ENCODE results near the gene RAB11FIP4.
A peak's percentile ranks its signal among the peaks of the same experiment; 100 is the strongest.

RAB11FIP4 gene

DNA sequence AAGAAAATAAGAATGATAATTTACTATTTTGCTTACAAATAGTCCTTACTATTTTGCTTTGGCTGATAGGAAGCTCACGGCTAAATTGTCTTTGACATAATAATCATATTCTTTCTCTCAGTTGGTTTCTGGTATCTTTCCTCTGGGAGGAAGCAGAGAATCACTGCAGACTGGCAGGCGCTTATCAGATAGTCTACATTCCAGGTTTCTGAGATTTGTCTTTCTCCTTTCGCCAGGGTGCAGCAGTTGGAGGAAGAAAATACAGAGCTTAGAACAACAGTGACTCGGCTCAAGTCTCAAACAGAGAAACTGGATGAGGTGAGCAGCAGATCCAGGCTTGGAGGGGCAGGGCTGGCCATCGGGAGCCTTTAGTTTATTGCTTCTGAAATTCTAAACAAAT is 136.1 kb downstream of the RAB11FIP4 start:
- no peak for DNase-seq

DNA sequence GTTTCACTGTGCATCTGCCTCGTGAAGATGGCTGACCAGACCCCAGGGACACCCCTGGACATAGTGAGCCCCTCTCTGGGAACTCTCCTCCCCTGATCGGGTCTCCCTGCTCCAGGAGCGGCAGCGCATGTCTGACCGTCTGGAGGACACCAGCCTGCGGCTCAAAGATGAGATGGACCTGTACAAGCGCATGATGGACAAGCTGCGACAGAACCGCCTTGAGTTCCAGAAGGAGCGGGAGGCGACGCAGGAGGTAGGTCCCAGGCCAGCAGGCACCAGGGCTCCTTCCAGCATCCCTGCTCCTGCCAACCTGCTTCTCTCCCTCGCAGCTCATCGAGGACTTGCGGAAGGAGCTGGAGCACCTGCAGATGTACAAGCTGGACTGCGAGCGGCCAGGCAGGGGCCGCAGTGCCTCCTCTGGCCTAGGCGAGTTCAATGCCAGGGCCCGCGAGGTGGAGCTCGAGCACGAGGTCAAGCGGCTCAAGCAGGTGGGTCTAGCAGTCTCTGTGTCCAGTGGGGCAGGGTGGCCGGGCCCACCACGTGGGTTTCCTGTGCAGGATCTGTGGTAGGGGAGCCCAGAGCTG is 136.9 kb downstream of the RAB11FIP4 start:
- no peak for DNase-seq

GRCh38 chr17:31529841-31530251 is 138.4 kb downstream of the RAB11FIP4 start:
- no peak for DNase-seq

DNA sequence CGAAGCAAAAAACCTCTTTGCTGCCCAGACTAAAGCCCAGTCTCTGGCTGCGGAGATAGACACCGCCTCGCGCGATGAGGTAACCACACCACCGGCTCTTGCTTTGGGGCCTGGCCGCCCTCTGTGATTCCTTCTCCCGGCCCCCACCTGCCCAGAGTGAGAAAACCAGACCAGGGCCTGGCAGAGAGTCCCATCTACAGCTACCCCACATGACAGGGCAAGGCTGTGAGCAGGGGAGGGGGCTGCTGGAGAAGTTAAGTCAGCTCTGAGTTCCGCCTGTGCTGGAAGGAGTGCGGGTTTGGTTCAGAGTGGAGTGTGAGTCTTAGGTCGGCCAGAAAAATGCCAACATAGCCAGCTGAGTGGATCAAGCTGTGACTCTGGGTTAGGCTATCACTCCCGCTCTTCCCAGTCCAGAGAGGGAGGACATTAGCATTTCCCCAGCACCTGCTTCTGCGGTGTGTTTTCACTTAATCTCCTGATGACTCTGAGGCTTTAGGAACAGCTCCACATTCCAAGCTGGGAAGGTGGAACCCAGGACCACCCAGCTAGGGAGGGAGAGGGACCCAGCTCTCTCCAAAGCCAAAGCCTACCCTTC is 139.0 kb downstream of the RAB11FIP4 start:
- DNase-seq: no peak

GRCh38 chr17:31531336-31531980 is 140.0 kb downstream of the RAB11FIP4 start:
- DNase-seq: no peak

DNA sequence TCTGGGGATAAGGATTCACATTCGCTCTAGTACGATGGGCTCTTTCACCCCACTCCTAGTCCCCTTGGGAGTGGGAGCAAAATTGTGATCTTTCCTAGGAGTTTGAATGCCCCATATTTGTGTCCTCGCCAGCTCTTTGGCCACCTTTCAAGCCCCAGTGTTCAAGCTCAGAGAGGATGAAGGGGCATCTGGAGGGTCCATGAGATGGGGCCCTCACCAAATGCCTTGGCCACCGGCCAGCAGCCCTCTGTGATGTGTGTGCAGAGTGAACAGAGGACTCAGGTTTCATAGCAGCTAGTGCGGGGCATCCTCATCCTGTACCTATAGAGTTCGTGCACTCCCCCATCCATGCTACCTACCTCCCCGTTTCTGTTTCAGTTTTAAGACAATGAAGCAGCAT is 140.6 kb downstream of the RAB11FIP4 start:
- DNase-seq: no peak

DNA sequence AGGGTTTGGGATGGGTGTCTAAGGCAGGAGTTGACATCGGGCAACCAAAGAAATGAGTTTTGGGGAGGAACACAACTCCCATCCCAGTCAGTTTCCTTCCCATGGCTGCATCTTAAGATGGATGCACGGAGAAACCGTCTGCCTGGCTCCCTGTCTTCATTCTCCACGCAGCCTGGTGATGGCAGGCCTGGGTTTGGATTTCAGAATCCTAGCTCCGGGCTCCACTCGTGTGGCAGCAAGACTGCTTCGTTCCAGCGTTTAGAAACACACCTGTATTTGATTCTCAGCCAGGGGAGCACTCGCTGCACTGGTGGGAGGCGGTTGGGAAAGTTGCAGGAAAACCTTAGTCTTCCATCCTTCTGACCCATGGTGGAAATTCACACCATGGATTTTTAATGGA is 141.1 kb downstream of the RAB11FIP4 start:
- DNase-seq: no peak

DNA sequence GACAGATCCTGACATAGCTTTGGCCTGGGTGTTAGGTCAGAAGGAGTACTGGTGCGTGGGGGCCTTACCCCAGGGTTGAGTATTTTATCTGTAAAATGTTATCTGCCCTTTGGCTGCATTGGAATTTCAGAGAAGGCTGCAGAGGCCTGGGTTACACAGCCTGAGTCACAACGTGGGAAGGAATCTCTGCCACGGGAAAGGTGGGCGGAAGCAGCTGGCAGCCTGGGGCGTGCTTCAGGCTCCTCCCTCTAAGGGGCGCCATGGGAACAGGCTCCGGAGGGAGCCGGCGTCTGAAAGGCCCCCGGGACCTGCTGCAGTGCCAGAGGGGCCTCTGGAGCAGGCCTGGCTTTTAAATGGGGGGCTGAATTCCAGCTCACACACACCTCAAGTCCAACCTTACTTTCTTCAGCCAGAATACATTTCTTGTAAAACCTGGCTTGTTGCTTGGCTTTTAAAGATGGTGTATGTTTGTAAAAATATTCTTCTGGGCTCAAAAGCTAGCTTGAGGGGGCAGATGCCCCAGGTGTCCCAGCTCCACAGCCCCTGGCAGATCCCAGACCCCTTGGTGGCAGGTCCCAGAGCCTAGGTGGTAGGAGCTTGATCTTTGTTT is 142.2 kb downstream of the RAB11FIP4 start:
- DNase-seq: no peak

DNA sequence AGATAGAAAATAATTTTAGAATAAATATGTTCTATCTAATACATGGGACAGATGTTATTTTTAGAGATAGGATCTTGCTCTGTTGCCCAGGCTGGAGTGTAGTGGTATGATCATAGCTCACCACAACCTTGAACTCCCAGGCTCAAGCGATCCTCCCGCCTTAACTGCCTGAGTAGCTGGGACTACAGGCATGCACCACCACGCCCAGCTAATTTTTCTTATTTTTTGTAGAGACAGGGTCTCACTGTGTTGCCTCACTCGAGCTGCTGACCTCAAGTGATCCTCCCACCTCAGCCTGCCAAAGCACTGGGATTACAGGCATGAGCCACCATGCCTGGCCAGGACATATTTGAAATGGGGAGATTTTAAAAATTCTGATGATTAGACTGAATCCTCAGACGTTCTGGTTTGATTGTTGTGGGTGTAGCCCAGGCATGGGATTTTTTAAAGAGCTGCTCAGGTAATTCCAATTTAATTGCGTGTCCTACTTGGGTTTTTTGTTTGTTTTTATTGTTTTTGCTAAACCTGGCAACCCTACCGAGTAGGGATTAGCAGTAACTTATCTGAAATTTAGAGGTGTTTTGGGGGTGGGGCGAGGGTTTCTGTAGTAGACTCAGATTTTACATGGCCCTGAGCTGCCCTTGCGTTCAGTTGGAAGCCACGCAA is 142.9 kb downstream of the RAB11FIP4 start:
- no peak for DNase-seq

DNA sequence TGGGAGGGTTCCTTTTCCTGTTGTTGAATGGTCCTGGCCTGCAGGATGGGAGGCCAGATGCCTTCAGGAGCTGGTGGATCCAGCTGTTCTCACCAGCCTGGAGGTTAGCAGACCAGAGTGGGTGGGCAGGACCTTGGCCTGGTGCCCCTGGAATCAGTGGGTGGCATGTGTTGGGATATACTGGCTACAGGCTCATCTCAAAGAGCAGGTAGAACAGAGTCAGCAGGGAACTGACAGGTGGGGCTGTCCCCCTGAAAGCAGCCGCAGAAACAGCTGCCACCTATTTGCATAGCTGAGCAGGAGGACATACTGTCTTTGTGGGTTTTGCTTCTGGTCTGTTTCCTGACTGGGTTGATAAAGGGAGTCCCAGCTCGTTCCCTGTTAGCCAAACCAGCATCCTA is 144.1 kb downstream of the RAB11FIP4 start:
- DNase-seq: no peak

DNA sequence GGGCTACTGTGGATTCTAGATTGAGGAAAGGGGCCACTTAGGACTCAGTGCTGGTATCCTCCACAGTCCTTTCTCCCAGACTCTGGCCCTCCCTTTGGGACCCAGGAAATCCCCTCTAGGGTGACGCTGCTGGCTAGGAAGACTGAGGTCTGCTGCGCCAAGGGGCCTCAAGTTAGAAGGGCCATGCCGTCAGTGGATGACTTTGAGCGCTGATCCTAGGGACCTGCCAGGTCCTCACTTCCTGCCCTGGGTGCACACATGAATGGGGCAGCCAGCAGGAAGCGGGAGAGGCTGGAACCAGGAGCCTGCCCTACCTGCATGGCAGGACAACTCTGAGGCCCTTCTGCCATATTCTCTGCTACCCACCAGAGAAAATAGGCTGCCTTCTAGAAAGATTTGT is 145.0 kb downstream of the RAB11FIP4 start:
- no peak for DNase-seq

DNA sequence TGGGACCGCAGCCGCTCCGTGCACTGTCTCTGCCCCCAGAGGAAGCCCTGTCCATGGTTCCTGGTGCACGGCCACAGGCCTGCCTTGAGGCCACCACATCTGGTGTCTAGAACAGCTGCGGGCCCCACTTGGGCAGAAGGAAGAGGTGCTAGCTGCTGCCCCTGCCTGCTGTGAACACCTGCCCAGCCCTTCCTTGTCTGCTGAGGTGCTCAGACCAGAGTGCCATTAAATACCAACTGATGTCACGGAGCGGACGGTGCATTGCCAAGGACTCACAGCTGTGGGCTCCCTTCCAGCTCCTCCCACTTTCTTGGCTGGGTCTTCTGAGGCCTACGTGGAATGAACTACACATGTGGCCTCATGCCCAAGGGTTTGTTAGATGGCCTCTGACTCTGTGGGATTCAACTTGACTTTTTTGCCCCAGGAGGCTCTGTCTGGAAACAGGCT is 146.1 kb downstream of the RAB11FIP4 start:
- DNase-seq: no peak

GRCh38 chr17:31538080-31538762 is 146.7 kb downstream of the RAB11FIP4 start:
- DNase-seq: no peak

DNA sequence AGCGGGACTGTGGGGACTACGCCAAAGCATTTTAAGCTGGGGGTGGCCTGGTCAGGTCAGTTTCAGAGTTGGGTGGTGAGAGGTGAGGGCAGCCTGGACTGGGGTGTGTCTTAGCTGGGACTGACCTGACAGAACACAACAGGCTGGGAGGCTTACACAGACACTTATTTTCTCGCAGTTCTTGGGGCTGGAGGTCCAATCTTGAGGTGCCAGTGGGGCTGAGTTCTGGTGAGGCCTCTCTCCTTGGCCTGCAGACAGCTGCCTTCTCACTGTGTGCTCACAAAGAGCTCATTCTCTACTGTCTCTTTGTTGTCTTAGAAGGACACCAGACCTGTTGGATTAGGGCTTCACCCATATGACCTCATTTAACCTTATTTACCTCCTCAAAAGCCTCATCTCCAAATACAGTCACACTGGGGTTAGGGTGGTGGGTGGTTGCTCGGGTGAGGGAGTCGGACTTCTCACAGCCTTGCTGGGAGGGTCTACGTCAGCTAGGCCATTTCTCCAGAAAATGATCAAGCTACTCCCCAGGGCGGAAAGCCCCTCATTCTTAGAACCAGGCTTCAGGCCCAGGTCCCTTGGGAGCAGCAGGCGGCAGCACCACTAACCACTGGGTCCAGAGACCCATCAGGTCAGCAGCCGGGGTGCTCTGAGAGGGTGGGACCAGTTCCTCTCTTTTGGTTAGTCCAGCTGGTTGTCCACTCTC is 149.3 kb downstream of the RAB11FIP4 start:
- DNase-seq: no peak

- DNase-seq: no peak
Observed at GRCh38 chr17:31541559-31541958, 150.1 kb downstream of the RAB11FIP4 start.

DNA sequence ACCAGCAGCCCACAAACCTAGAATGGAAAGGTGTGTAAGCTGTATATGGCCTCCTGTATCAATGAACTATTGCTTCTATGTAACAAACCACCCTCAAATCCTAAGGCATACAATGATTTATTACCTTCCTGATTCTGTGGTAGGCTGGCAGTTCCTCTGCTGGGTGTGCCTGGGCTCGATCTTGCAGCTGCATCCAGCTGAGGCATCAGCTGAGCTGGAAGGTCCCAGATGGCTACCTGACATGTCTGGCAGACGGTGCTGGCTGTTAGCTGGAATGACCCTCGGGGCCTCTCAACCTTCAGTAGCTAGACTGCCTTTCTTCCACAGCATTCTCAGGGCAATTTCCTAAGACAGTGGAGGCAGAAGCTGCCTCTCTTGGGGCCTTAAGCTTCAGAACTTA is 152.7 kb downstream of the RAB11FIP4 start:
- no peak for DNase-seq

- no peak for DNase-seq
Observed at GRCh38 chr17:31546650-31547049, 155.2 kb downstream of the RAB11FIP4 start.

- DNase-seq: no peak
Observed at GRCh38 chr17:31548709-31549108, 157.2 kb downstream of the RAB11FIP4 start.

GRCh38 chr17:31549121-31549524 is 157.6 kb downstream of the RAB11FIP4 start:
- no peak for DNase-seq

GRCh38 chr17:31549525-31550388 is 158.3 kb downstream of the RAB11FIP4 start:
- DNase-seq: peak; percentile 56

GRCh38 chr17:31550389-31551056 is 159.0 kb downstream of the RAB11FIP4 start:
- no peak for DNase-seq

All from cortex of kidney (tissue), 1 donor.